ENCODE measurements around the gene BLCAP.

- TF ChIP-seq CTCF (IDR thresholded peaks at IDR 0.05) = no peak
- no peak for TF ChIP-seq POLR2A (IDR thresholded peaks at IDR 0.05)
Observed at GRCh38 chr20:37544386-37544785, 16.7 kb upstream of the BLCAP start.

Data from right lobe of liver (tissue), 4 donors.